Stimulated activated CD8-positive, alpha-beta memory T cell treated with anti-CD3 and anti-CD28 coated beads, Interleukin-15, amount 100 ng/mL, for 4 hours (primary cell): ENCODE data around the gene PPP1R7.
A peak's percentile ranks its signal among the peaks of the same experiment; 100 is the strongest.

Experiments used
- DNase-seq, 2 donors: peaks; one replicate each; pipeline ENCODE4 v3.0.0-alpha.2; 2020; ENCODE audit warnings: low read depth in 2 of 2

The PPP1R7 gene

DNA sequence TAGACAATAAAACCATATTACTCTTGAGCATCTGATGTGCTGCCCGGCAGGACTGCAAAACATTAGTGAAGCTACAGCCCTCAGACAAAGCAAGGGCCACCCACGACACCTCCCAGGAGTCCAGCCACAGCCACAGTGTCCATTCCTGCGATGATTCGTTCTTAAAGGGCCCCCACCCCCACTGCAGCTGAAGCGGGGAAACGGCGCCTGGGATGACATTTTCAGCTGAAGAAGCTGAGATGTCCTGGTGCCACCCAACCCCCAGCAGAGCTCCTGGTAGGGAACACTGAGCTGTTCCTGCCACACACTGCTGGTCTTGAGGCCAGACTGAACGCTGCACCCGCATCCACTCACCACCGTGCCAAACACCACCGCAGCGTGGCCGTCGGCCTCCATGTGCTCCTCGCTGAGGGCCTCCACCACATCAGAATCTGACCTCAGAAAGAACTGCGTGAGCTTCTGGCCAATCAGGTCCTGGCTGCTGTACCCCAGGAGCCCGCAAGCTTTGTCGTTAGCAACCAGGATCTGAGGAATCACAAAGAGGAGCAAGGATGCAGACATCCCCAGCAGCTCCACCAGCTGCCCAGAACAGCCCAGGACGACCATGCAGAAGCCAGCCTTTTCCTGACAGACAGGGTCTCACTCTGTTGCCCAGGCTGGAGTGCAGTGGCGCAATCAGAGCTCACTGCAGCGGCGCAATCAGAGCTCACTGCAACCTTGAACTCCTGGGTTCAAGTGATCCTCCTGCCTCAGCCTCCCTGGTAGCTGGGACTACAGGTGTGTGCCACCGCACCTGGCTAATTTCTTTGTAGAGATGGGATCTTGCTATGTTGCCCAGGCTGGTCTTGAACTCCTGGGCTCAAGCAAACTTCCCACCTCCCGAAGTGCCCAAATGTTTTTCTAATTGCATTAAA, 10.5 kb upstream of the PPP1R7 start:
- no peak for DNase-seq

GRCh38 chr2:241140445-241140840, 9.8 kb upstream of the PPP1R7 start:
- DNase-seq = no peak

GRCh38 chr2:241141214-241141770, 9.0 kb upstream of the PPP1R7 start:
- DNase-seq = no peak

DNA sequence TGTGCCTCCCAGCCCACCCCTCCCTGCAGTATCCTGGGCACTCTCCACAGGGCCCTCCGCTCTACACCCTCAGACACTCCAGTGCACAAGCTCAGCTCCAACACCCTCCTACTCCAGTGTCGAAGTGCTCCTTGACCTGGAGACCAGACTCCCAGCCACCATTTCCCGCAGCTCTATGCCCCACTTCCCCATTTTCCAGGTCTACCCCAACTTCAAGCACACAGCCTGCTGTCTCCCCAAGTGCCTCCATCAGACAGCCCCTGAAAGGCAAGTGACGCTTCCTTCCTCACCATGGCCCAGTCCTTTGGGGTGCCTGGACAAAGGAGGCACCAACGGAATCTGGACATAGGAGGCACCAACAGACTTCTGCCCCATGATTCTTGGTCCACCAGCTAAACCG, 8.2 kb upstream of the PPP1R7 start:
- DNase-seq = no peak

DNA sequence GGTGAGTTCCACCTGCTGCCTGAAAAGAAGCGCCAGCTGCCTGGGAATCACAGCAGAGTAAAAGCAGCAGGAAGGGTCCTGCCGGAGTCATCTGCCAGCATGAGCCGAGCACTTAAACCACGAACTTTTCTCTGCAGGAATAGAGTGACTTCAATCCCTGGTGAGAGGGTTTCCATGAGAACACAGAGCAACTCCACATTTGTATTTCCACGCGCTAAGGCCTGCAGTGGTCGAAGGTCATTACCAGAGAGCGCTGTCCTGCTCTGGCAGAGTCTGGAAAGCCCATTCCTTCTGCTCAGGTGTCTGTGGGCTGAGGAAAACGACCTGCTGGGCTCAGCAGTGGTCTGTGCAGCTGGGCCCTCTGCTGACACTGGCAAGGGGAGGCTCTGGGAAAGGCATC, 7.7 kb upstream of the PPP1R7 start:
- no peak for DNase-seq

DNA sequence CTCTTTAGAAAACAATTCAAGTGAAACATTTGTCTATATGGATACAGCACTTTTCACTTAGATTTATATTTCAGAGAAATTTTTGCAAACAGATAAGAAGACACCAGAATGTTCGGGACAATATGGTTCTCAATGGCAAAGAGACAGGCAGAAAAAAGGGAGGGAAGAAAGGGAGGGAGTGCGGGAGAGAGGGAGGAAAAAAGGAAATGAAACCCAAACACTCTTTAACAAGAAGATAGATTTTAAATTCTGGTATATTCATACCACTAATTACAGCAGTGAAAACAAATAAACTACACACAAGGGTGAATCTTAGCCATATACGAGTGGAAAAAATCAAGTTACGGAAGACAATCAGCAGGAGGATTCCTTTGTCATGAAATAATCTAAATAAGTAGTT, 4.0 kb upstream of the PPP1R7 start:
- no peak for DNase-seq

- DNase-seq = no peak
Measured at GRCh38 chr2:241147336-241147735, 2.9 kb upstream of the PPP1R7 start.

DNA sequence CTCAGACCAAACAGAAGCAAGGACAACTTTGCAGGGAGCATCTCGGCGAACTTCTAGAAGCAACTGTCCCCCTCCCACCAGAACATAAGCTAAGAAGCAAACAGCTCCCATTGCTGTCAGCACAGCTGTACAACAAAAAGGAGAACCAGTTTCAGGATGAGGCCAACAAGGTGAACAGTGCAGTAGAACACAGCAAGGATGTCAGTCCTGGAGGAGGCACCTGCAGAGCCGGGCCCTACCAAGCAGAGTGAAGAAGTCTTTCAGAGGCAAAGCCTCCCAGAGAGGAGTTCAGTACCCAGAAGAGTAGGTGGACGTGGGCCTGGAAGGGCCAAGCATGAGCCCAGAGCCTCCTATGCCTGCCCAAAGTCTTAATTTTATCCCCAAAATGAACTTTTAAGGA, 2.0 kb upstream of the PPP1R7 start:
- DNase-seq = no peak

DNA sequence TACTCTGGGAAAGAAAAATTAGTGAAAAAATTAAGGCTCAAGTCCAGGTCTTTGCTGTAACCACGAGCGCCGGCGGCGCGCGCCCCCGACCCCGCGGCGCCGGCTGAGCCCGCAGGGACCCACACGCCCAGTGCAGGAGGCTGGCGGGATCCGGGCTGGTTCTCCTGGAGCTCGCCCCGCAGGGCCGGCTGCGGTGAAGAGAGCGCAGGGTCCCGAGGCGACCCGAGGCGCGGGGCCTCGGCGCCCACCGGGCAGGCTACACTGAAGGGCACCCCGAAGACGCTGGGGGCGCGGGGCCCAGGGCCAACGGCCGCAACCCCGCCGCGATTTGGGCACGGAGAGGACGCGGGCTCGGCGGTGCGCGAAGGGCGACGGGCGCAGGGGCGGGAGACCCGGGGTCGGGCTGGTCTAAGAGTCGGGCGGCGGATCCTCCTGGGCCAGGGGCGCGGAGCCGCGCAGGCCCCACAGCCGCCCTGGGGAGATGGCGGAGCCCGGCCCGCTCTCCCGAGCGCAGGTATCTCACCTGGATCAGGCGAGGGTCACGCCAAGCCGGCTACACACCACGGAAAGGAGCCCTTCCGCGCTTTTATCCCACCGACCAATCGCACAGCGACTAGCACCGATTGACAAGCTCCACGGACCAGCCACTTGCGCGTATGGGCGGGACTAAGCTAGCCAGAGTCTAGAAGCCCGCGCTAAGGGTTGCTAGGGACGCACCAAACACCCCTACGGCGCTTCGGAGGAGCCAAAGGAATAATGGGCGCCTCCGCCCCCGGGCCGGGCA, 1.2 kb upstream of the PPP1R7 start, which contains the start of gene PASK:
Gene PASK, minus strand, starts transcription at position 582 of the 784 bp plus-strand sequence. CDS start 6,440 bp downstream, outside the sequence.
- DNase-seq = peak; percentile 74 to 89

- DNase-seq = no peak
Measured at GRCh38 chr2:241149675-241149924, 667 bp upstream of the PPP1R7 start.

- DNase-seq = no peak
Measured at GRCh38 chr2:241150660-241151530, 628 bp downstream of the PPP1R7 start.

DNA sequence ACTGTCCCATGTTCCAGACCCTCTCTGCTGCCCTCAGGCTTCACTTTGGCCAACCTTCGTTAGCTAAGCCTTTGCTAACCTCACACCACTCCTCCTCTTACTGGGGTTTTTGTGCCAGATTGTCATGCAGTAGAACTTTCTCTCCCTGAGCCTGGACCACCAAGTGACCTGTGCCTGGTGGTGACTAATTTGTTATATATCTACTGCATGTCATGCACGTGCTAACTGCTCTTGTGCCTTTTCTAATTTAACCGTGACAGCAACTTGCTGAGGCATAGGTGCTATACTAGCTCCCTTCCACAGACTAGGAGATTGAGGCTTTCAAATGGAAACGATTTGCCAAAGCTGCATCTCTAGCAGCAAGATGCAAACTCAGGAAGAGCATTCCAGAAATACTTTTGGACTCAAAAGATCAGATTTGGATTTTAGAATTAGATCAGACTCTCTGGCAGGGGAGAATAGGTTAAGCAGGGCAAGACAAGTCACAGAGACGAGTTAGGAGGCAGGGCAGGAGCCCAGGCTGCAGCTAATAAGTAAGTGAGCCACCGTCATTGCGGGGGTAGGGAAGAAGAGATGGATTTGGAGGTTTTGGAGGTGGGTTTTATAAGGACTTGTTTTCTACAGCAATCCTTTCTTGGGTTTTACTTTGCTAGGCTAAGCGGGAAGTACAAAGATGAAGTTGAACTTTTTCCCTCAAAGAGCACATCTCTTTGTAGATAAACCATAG, 1.8 kb downstream of the PPP1R7 start:
- DNase-seq = no peak

GRCh38 chr2:241153616-241154015, 3.3 kb downstream of the PPP1R7 start:
- DNase-seq = no peak

- DNase-seq = no peak
Measured at GRCh38 chr2:241154915-241155314, 4.6 kb downstream of the PPP1R7 start.

GRCh38 chr2:241155936-241156335, 5.7 kb downstream of the PPP1R7 start:
- no peak for DNase-seq

DNA sequence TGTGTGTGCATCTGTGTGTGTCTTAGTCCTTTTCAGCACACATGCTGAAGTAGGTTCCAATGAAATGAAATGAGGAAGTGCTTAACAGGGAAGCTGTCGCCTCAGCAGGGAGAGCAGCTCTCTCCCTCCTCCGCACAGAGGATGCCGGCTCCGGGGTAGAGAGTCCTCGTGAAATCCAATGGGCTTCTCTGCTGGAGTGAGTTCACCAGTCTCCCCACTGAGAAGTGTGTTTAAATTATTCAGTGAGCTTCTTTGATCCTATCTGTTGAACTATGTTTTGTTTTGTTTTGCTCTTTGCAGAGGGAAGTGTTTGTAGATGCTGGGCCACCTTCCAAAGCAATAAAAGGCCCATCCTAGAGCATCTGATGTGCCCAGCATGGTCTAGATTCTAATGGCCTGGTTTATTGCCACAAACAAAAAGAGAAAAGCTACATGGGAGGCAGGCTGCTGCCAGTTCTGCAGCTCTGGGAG, 6.7 kb downstream of the PPP1R7 start:
- DNase-seq = no peak

DNA sequence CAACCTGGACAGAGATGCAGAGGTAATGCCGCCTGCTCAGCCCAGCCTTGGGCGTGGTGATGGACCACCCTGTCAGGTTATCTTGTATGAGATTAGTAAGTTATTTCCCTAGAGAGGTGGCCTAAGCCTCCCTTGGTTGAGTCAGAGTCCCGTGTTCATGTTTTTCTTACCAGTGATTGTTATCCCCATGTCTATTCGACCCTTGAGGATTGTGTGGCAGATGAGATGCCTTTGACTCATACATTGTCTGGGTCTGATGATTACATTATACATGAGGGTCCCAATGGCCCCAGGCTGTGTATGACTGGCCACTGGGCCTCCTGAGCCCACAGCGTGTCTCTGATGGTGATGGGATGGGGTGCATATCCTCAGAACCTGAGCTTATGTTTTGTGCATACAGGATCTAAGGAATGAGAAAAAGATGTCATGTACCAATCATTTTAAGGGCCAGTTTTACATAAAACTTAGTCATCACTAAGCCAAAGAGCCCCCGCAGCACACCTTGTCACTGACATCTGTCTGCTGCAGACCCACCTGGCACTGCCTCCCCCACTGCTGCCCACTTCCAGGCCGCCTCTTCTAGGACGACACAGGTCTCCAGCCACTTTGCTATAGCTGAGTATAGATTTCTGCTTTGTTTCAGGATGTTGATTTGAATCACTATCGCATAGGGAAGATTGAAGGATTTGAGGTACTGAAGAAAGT, 7.7 kb downstream of the PPP1R7 start:
- no peak for DNase-seq

GRCh38 chr2:241158546-241158900, 8.3 kb downstream of the PPP1R7 start:
- DNase-seq = no peak

DNA sequence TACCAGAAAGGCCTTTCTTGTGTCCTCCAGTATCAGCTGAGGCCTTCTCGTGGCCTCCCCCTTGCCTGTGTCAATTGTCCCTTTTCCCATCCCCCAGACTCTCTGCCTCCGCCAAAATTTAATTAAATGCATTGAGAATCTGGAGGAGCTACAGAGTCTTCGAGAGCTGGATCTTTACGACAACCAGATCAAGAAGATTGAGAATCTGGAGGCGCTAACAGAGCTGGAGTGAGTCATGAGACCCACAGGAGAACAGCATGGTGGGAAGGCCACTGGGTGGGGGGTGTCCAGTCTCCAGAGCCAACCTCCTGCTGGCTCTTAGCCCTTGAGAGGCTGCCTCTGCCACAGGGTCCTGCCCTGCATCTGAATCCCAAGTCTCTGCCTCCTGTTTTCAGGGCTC, 8.8 kb downstream of the PPP1R7 start:
- DNase-seq = no peak

GRCh38 chr2:241160318-241160717, 10.1 kb downstream of the PPP1R7 start:
- DNase-seq = no peak
